SH-SY5Y (cell line): Measurements from ENCODE around the gene GBX2.

Source experiments
- GATA2 ChIP-seq: IDR thresholded peaks from 2 replicates; pipeline ENCODE4 v1.6.1; 2011; ENCODE audit warnings: mild to moderate bottlenecking, low read depth, low read length
- GATA3 ChIP-seq: IDR thresholded peaks from 2 replicates; pipeline ENCODE4 v1.6.1; 2011; ENCODE audit warnings: low read depth, mild to moderate bottlenecking, low read length, moderate library complexity

DNA sequence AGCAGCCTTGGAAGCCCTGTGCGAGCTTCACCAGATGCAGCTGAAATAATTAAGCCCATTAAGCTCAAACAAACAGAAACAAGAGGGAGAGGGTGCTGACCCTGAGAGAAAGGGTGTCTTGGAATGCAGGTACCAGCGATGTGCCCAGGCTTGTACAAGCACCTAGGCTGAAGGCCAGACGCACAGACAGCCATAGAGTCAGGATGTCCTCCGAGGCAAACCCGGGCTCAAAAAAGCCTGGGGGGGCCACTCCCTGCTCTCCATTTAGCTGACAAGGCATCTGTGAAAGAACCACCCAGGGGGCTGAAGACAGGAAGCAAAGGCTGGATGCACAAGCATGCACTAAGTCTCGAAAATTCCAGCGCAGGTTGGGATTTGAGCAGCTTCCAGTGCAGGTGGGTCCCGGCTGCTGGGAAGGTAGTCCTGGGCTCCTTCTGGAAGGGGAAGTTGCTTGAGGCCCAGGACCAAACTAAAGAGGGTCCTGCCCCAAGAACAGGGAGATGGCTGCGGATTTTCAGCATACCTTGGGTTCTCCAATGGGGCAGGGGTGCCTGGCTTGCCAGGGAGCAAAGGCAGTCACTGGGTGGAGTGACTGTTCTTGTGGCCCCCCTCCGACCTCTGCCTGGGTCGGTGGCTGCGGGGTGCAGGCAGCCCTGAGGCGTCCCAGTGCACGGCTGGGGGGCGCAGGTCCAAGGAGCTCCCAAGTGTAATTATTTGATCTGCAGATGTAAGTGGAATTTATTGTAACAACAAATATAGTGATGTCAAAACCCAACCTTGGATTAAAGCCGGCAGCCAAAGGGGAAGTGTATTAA is 5.9 kb downstream of the GBX2 start:
- TF ChIP-seq GATA2 (no peak), GATA3 (no peak)
